Neural crest cell (in vitro differentiated cells): ENCODE results near the gene SF3A1. TPM values are rescaled to one million over a fixed set of nuclear protein-coding genes. Genes with fewer than 3 reads are reported as not detected.
A peak's percentile ranks its signal among the peaks of the same experiment; 100 is the strongest.

Experiments used
- DNase-seq: peaks from one replicate; pipeline ENCODE4 v3.0.0; 2021; ENCODE audit warnings: low read depth, mixed read lengths, low spot score
- H3K27ac Mint-ChIP-seq: one replicate; pipeline ENCODE4 v1.8.0; 2021; ENCODE audit warnings: mild to moderate bottlenecking, mixed read lengths; ENCODE audit not compliant: unreplicated experiment
- H3K27me3 Mint-ChIP-seq: 2 replicates; pipeline ENCODE4 v1.8.0; 2021; ENCODE audit warnings: low read depth, mild to moderate bottlenecking, mixed read lengths
- H3K36me3 Mint-ChIP-seq: 2 replicates; pipeline ENCODE4 v1.8.0; 2021; ENCODE audit warnings: low read depth, mild to moderate bottlenecking, mixed read lengths
- H3K4me1 Mint-ChIP-seq: 2 replicates; pipeline ENCODE4 v1.8.0; 2021; ENCODE audit warnings: mixed read lengths
- H3K4me3 Mint-ChIP-seq: one replicate; pipeline ENCODE4 v1.8.0; 2021; ENCODE audit warnings: mild to moderate bottlenecking, mixed read lengths
- H3K9me3 Mint-ChIP-seq: 2 replicates; pipeline ENCODE4 v1.8.0; 2021; ENCODE audit warnings: mixed read lengths
- CTCF ChIP-seq: fragments of 200-600 bp; sonication (generic); conservative IDR thresholded peaks from 2 replicates; pipeline ENCODE4 v1.5.0; 2021; ENCODE audit warnings: antibody characterized with exemption, mild to moderate bottlenecking
- total RNA-seq: library from RNA; stranded (reverse); gene quantifications from 2 replicates; pipeline ENCODE4 v1.2.1, GENCODE V29; 2021

Gene SF3A1
- total RNA-seq, 1 donor from 2014 or later = 265 TPM

- no peaks in the 10 kb centered on the region for H3K36me3 Mint-ChIP-seq
- DNase-seq = peak; percentile 41
- peak overlapping the region; percentile 89 for H3K27ac Mint-ChIP-seq
- H3K4me1 Mint-ChIP-seq = peaks cover 48% of the 10 kb centered on the region
- TF ChIP-seq CTCF = peak; percentile 74
- no peaks in the 10 kb centered on the region for H3K9me3 Mint-ChIP-seq
- peak overlapping the region; percentile 76 for H3K4me3 Mint-ChIP-seq
- H3K27me3 Mint-ChIP-seq = peaks cover 6% of the 10 kb centered on the region
Observed at GRCh38 chr22:30390974-30391691, 34.4 kb upstream of the SF3A1 start.

GRCh38 chr22:30386960-30387827 is 30.5 kb upstream of the SF3A1 start, which contains the start of gene RNF215:
TSS of gene RNF215 (minus strand) at chr22:30387411. CDS start at chr22:30387313, 98 bp downstream.
- DNase-seq = peak; percentile 87
- Mint-ChIP-seq H3K36me3 (no peaks in the 10 kb centered on the region), H3K4me1 (peaks cover 29% of the 10 kb centered on the region), H3K27ac (peak within 1 kb of the TSS; percentile 81), H3K27me3 (no peaks in the 10 kb centered on the region), H3K9me3 (no peaks in the 10 kb centered on the region), H3K4me3 (peak within 1 kb of the TSS; percentile 85)
- peak; percentile 97 for TF ChIP-seq CTCF

GRCh38 chr22:30386608-30386959 is 29.9 kb upstream of the SF3A1 start:
- no peaks in the 10 kb centered on the region for H3K9me3 Mint-ChIP-seq
- H3K27ac Mint-ChIP-seq = peak overlapping the region; percentile 81
- DNase-seq = no peak
- no peaks in the 10 kb centered on the region for H3K27me3 Mint-ChIP-seq
- no peaks in the 10 kb centered on the region for H3K36me3 Mint-ChIP-seq
- H3K4me1 Mint-ChIP-seq = peaks cover 23% of the 10 kb centered on the region
- no peak for TF ChIP-seq CTCF
- H3K4me3 Mint-ChIP-seq = peak overlapping the region; percentile 85

GRCh38 chr22:30385942-30386341 is 29.2 kb upstream of the SF3A1 start:
- TF ChIP-seq CTCF = no peak

GRCh38 chr22:30383061-30383460 is 26.4 kb upstream of the SF3A1 start:
- Mint-ChIP-seq H3K36me3 (no peaks in the 10 kb centered on the region), H3K4me1 (peaks cover 12% of the 10 kb centered on the region), H3K27me3 (no peaks in the 10 kb centered on the region), H3K4me3 (no peak overlapping the region), H3K9me3 (no peaks in the 10 kb centered on the region), H3K27ac (no peak overlapping the region)
- no peak for DNase-seq
- TF ChIP-seq CTCF = no peak

More at GRCh38 chr22:30385942-30386341, 29.2 kb upstream of the SF3A1 start:
- H3K4me1 Mint-ChIP-seq = peaks cover 16% of the 10 kb centered on the region
- H3K9me3 Mint-ChIP-seq = no peaks in the 10 kb centered on the region
- peak overlapping the region; percentile 85 for H3K4me3 Mint-ChIP-seq
- H3K27me3 Mint-ChIP-seq = no peaks in the 10 kb centered on the region
- H3K36me3 Mint-ChIP-seq = no peaks in the 10 kb centered on the region
- no peak for DNase-seq
- H3K27ac Mint-ChIP-seq = no peak overlapping the region
